Kidney tubule cell (primary cell): Measurements from ENCODE around the gene CNTNAP2.

Source experiments
- DNase-seq: peaks from one replicate; pipeline ENCODE4 v3.0.0-alpha.2; 2018; ENCODE audit warnings: low spot score

Gene CNTNAP2

DNA sequence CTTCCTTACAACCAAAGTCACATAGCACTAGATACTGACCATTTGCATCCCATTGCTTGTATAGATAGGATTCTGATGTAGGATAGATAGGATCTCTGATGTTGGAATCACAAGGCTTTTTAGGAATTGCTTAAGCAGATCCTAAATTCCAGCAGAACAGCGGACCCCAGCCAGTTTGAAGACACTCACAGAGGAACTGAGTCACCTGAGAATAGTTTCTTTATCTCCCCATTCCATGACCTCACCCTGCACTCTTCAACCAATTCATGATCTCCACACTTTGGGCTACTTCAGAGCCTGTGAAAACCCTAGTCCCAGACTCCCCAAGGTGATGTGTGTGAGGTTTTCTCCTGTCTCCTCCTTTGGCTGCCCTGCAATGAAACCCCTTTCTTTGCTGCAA is 179.4 kb downstream of the CNTNAP2 start:
- no peak for DNase-seq

DNA sequence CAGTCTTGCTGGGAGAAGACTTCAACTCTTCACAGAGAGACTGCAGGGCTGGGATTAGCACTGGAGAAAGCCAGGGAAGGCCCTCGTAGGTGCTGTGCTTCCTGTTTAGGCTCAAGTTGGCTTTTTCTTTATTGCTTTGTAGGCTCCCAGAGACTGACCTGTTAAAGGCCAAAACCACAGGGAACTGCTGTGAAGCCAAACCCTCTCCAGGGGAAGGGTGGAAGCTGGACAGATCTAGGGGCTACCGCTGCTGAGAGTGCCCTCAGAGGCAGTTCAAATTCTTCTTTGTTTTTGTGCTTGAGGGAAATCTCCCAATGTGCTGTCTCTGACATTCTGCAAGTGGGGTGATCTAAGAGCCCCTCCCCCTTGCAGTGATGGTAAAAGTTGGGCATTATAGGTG is 198.4 kb downstream of the CNTNAP2 start:
- DNase-seq = no peak

DNA sequence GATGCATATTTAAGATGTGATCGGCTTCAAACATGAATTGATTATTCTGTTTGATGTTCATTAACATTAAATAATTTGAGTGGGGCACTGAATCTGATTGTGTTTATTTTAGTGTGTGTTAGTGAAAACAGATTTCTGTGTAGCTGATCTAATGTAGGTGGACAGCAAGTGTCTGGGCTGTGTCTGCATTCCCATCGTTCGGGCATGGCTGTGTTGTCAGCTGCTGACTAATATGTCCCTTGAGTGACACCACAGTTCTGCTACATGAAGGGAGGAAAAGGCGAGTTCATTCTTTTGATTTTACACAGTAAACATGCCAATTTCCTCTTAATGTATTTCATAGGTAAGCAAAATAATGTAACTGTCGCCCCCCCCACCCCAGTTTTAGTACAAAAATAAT is 203.0 kb downstream of the CNTNAP2 start:
- DNase-seq = no peak

DNA sequence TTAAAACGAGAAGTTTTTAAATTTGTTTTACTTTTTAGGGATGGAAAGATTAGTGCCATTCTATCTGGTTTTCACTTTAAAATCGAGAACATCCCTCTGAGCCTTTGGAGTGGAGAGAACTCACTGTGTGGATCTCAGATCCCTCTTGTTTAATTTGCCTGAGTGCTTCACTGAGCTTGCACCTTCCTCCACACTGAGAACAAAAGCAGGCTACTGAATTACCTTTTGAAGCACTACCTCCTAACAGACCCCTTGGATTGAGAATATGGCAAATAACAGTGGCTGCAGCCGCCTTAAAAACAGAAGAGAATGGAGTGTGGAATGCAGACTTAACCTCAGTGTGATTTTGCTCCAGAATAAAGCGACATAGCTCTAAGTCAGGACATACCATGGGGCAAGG is 204.7 kb downstream of the CNTNAP2 start:
- no peak for DNase-seq

DNA sequence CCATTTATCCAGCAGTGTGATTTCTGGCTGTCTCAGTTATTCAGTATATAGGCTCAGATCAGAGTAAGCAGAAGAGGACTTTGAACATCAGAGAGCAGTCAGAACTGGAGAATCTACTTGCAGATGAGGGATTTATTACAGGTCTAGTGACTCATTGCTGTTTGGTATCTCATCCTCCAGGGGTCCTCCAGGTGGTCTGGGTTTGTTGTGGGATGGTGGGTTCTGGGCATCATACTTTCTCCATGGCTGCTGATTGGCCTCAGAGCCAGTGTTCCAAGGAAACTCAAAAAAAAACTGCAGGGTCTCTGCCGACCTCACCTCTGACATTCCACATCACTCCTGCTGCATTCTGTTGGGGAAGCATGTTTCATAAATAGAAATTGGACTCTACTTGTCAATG is 214.8 kb downstream of the CNTNAP2 start:
- DNase-seq = no peak

DNA sequence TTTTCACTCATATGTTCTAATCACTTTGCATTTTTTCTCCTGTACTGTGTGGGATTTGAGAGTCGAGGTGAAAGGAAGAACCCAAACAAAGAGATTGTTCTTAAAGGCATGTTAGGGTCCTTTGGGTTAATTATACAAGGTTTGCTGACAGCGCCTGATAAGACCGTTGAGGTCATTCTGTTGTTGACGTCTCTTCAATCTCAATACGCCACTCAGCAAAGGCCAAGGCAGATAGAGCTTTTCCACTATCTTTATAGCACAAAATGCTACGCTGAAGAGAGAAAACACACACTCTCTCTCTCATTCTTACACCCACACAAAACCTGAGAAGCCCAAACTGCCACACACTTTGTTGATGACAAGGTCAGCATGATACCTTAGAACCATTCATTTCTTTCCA is 228.7 kb downstream of the CNTNAP2 start:
- DNase-seq = no peak

DNA sequence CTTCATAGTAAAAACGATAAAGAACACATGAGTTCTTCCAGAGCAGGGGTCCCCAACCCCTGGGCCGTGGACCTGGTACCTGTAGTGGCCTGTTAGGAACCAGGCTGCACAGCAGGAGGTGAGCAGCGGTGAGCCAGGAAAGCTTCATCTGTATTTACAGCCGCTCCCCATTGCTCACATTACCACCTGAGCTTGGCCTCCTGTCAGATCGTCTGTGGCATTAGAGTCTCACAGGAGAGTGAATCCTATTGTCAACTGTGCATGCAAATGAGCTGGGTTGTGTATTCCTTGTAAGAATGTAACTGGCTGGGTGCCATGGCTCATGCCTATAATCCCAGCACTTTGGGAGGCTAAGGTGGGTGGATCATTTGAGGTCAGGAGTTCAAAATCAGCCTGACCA is 229.5 kb downstream of the CNTNAP2 start:
- no peak for DNase-seq

DNA sequence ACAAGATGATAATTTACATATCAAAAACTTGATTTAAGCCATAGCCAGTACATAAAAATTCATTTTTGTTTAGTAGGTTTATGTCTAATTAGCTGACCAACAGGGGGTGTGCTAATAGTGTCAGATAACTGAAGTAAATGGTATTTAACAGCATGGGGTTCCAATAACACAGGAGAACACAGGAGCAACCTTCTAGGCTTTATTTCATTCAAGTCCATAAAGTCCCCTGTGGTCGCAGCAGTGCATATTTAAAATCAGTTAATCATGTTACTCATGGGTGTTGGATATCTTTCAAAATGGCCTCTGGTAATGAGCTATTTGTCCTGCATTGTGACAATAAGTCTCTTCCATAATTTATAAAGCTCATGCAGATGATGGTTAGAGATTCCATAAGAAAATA is 238.6 kb downstream of the CNTNAP2 start:
- no peak for DNase-seq

DNA sequence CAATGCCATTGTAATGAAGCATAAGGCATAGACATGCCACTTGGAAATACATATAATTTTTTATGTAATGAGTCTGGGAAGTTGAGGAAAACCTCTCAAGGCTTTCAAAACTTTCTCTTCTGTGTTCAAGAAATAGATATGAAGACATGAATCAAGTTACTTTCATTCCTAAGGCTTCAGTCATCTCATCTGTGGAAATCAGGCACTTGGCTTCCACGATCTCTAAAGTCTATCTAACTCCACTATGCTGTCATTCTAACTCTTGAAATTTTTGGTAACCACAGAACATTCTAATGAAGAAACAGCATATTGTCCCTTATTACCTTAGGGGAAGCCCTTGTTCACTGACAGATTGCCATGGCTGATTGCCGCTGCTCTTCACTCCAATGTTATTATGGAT is 242.6 kb downstream of the CNTNAP2 start:
- DNase-seq = no peak

DNA sequence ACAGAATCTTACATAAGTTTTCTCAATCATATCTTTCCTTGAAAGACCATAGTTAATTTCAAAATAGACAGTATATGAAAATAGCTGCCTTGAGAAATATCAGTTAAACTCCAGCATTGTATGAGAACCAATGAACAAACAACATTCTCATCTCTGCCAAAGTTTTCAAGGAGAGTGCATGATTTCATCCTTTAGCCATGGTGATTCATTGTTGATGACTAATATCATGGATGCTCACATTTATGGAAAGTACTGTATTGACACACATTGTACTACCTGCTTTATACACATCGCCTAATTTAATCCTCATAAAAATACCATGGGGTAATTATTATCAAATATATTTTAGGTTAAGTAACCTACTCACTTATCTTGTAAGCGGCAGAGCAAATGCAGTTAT is 250.3 kb downstream of the CNTNAP2 start:
- DNase-seq = peak; percentile 46

DNA sequence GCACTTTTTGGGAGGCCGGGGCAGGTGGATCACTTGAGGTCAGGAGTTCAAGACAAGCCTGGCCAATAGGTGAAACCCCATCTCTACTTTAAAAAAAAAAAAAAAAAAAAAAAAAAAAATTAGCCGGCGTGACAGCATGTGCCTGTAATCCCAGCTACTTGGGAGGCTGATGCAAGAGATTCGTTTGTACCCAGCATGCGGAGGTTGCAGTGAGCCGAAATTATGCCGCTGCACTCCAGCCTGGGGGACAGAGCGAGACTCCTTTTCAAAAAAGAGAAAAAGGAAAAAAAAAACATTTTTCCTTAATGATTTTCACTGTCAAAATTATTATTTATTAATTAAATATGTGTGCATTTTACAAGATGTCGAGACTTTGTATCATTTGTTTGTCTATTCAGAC is 253.6 kb downstream of the CNTNAP2 start:
- no peak for DNase-seq

DNA sequence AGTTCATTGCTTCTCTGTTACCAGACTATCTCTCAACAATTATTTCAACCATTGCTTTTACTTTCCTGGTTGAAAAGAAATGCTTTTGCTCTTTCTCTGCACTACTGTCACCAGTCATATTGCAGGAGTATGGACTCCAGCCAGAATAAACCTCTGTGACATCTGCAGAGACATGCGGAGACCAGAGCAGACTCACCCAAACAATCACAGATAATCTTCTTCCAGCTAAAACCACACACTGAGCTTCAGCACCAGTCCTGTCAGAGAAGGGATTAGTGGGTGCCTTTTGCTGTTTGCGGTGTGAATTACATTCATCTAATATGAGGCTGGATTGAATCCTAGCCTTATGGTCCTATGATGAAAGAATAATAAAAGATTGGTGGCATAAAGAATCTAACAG is 258.6 kb downstream of the CNTNAP2 start:
- no peak for DNase-seq

DNA sequence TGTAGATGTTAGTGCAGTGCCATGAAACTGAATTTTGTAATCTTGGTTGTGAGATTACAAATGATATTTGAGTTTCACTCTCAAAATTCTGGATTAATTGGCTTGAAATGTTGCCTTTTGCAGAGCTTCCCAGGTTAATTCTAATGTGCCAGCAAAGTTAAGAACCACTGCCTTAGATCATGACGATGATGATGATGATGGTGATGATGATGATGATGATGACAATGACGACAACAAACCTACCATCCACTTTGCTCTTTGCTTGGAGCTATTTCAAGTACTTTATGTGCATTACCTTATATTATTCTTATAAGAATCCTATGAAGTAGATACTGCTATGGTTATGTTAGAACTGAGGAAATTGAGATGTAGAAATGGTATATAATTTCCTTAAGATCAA is 261.6 kb downstream of the CNTNAP2 start:
- no peak for DNase-seq

DNA sequence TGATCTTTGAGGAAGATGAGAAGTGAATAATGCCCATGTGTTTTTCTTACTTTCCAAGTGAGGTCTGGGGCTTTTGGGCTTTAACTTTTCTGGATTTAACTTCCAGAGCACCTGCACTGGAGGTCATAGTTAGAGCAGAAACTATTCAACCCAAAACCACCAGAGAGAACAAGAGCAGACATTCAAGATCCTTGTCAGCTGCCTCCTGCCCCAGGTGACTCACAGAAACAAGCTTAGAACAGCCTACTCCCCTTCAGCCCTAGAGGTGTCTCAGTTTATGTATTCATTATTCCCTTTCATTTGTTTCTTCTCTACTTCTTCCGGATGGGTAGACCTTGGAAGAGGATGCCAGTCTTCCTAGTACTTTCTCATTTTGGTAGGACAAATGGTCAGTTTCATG is 270.5 kb downstream of the CNTNAP2 start:
- no peak for DNase-seq

DNA sequence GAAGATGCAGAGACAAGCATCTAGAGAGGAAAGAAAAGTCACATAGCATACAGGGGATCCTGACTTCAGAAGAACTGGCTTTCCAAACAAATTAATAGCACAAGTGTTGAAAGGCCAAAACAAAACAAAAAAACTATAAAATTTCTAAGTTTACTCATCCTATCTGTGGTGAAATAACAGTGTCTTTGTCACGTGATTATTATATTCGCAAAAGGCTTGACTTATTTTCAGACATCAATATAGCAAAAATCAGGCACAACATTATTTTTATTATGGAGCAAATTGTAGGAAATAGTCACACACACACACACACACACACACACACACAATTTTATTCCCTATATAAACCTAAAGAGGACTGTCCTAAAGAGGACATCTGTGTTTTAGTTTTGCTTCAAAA is 272.3 kb downstream of the CNTNAP2 start:
- DNase-seq = no peak

DNA sequence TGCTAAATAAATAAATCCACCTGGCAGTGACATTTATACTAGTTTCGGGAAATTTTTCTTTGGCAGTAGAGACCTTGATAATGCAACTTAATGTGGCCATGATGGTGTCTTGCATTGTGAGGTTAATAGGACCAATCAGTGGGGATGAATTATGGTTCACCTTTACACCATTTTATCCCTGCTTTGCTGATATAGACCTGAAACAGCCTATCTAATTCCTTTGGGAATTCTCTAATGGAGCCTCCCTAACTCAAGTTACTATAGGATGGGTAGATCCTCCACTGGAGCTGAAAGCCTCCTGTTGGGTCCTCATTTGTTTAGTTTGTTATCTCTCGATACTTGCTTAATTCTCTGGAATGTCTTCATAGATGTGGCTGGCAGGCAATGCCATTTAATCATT is 276.7 kb downstream of the CNTNAP2 start:
- DNase-seq = no peak

DNA sequence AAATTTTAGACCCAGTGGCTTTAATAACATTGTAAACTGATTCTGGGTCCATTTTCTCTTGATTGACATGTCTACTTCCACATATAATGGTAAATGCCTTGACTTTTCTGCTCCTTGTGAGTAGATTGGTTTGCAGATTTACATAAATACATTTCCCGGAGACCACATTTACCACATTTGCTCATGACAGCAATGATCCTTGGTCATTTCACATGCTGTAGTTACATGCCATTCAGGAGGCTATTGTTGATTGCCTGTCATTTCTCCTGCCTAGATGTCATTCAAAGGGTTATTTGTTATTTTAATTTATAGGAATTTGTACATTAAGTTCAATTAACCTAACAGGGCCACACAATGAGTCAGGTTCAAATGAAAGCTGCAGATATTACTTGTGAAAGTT is 280.5 kb downstream of the CNTNAP2 start:
- DNase-seq = no peak

DNA sequence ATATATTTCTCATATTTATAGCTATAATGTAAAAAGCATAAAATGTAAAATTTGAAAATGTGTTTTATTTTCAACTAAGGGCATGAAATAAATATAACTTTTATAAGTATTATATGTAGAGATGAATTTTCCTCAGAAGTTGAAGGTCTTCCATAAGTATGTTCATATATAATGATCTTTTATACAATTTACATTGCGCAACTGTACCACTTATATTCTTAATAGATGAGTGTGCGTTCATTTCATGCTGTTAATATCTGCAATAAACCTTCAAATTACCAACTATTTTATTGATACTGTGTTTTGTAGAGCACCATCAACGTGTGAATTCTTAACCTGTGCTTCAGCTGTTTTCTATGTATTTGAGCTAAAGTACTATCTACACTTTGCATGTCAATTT is 285.3 kb downstream of the CNTNAP2 start:
- no peak for DNase-seq

DNA sequence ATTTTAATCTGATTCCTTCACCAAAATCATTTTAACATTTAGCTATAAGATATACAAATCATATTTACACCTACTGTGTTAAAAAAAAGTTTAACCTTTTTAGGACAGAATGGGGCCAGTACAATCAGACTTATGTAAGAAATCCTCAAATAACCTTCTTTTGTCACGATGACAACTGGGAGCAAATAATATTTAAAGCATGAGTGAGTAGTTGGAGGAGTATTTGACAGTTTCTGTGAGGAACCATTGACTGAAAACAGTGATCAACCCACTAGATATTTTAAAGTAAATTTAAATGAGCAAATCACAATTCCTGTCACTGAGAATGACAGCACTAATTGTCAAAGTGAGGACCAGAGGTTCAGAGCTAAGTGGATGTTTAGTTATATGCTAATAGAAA is 289.1 kb downstream of the CNTNAP2 start:
- no peak for DNase-seq

DNA sequence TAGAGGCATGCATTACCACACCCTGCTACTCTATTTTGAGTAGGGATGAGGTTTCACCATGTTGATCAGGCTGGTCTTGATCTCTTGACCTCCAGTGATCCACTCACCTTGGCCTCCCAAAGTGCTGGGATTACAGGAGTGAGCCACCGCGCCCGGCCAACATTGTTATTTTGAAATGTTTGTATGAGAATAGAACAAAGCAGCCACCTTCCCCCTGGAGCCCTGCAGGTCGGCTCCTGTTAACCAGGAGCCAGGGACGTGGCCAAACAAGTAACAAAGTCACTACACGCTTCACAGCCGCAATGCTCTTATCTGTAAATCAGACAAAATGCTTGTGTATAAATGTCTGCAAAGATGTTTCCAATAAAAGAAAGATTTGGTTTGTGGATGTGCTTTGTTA is 295.4 kb downstream of the CNTNAP2 start:
- DNase-seq = no peak

DNA sequence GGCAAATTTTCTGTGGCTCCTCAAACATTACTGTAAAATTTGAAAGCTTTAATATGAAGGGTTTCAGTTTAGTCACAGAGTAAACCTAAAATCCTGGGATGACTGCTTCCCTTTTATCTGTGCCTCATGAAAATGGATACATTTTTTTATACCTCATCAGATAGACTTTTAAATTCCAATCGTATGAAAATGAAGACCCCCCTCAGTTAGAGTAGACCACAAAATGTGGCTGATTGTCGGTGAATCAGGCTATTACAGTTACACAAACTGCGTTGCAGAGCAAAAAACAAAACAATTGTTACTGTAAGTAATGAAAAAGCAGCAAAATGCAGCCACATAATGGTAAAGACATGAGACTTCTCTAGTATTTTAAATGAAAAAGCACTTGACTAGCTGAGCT is 296.2 kb downstream of the CNTNAP2 start:
- no peak for DNase-seq

DNA sequence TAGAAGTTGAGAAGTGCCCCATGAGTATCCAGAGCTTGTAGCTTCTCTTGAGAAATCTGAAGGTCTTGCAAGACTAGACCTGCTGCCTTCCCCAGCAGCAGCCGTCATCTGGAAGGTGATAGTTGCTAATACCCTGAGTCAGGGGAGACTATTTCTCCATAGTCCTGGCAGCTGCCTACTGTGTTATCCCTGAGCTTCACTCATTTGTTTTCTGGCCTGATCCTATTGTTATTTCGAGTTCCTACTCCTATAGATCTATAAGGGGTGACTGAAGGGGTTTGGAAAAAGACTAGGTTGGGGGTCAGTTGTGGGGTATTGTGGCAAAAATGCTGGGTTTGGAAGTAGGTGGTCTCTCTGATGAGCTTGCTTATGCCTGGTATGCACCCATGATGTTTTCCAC is 297.8 kb downstream of the CNTNAP2 start:
- DNase-seq = no peak

DNA sequence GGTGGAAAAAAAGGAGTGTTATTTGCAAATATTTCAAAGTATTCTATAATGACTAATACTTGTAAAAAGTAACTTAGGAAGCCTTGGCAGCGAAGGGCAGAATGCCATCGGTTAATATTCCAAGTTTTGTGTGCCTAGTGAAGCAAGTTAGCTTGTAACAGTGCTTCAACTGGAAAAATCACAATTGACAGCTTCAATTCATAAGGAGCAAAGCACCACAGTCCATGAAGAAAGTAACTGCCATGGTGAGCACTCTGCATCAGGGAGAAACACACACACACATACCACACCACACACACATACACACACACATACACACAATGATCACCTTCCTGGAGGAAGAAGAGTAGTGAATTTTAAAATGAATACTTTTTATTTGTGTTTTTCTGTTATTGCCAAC is 298.3 kb downstream of the CNTNAP2 start:
- no peak for DNase-seq

DNA sequence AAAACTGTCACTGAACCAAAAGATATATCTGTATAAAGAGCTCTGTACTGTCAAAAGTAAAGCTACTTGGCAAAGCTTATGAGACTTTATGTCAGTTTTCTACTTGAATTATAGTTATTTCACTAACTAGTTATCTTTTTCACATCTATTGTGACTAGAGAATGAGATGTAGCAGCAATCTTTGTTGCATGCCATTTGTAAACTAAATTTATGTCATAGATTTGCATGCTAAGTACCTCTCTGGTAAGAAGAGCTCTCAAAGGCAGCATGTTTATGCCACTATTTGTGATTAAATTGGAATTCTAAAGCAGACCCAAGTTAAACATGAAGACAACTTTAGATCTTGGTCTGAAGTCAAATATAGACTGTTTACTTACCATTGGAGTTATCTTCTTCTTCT is 300.6 kb downstream of the CNTNAP2 start:
- DNase-seq = no peak

DNA sequence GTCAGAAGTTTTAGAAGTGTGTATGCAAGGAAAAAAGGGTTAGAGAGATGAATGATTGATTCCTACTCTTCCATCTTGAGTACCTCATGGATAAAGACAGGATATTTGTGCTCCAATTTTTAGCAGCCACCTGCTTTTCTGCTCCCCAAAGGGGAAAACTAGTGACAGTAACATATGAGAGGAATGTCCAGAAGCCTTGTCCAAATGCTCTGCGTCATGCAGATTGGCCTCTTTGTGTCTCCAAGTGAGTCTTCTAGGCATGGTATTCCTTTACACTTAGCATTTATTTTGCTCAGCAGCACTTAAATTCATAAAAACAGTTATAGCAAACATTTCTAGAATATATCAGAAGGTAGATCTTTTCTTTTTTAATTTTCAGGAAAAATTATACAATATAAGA is 306.8 kb downstream of the CNTNAP2 start:
- no peak for DNase-seq

DNA sequence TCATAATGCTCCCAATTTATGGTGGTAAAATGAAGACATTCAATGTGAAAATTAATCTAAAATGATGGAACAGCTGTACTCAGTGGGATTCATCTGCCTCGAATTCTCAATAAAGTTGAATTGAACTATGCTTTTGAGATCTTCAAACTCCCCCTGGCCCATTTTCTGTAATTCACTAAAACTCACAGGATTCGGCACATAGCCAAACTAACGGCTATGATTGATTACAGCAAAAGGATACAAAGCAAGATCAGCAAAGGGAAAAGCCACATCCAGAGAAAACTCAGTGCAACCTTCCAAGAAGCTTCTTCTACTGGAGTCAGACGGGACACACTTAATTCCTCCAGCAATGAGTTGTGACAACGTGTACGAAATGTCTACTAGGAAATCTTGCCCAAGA is 307.5 kb downstream of the CNTNAP2 start:
- DNase-seq = no peak
